NCI-H1436 (cell line): ENCODE measurements around the gene CYSTM1.

ENCODE experiments used
- DNase-seq: peaks from one replicate; lab custom pipeline; 2025; lab: John Stamatoyannopoulos, UW

CYSTM1 gene

DNA sequence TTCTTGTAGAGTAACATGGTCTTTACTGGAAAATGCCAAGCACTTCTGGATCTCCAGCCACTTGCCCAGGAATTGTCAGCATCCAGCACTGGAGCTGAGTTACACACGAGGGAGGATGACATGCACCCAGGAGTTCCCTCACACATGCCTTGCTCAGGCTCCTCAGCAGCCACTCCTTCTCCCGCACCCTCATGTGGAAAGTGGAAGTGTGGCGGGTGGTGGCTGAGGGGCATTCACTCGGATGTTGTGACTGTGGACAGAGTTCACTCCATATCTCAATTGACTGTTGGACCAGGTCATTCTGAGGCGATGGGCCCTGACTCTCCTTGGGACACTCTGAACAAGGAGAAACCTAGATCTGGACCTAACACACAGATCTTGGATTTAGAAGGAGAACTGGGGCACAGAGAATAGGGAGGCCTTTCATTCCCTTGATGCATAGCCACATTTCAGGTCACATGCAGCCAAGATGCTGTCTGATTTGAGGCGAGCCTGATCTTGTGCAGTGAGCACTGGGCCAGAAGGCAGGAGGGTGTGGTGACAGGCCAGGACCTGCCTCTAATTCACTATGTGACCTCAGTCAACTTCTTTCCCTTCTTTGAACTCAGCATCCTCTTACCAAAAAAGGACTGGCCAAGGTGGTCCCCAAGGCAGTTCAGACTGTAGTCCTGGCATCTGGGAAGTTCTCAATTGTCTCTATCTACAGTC is 62.1 kb downstream of the CYSTM1 start:
- DNase-seq, result no peak

DNA sequence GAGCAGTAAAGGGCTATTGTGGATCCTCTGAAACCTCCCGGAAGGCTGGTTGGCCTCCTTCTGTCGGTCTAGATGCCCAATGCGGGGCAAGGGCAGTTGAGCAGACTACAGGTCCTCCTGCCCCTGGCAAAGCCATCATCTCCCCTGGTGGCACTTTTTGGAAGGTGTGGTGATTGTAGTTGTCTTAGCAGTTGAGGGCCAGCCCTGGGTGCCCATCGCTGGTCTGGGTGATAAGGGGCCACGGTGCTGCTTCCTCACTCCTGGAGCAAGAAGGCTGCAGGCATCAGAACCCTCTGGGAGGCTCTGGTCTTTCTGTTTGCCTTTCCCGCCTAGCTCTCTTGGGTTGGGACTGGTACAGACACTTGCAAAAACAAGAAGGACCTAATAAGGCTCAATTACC is 63.8 kb downstream of the CYSTM1 start:
- DNase-seq, result no peak

DNA sequence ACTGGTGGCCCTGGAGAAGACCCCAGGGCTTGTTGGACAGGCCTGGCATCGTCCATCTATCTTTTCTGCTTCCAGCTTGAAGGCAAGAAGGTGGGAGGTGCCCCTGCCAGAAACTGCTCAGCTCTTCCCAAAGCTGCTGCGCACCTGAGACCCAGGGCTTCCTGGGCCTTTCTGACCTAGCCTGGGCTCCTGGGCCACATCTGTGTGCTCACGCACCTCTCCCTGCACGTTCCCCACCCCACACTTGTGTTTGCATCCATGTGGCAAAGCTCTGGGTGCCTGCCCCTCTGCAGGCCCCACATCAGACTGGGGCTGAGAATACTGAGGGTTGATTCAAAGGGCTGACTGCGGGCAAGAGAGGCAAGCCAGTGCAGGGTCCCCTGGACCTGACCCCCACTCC is 64.5 kb downstream of the CYSTM1 start:
- DNase-seq, result no peak

DNA sequence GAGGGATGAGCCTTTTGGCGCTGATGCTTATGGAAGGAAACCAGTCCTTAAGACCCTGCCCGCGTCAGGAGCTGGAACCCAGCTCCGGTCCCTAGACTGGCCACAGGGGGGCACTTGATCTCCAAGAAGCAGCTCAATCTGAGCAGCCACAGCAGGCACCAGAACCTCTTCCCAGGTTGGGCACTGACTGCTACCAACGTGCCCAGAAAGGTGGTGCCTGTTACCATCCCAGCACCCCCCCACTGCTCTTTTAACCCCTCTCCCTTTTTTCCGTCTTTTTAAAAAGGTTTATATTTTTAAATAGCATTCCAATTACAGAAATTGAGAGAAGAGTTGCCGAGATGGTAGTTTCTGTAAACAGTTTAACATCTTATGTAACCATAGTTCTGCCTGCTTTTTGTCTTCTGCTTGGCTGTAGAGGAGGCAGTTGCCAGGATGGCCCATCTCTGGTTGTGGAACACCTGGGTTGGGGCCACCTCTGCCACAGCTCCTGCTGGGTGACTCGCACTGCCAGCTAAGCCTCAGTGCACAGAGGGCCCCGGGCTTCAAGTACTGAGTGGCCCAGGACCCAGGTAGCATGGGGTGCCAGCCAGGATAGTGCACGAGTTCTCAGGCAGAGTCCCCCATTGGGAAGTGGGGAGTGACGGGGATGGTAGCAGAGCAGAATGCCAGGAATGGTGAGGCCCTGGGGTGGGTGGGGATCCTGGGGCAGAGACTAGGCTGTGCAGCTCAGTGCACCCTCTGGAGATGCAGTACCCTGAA is 65.1 kb downstream of the CYSTM1 start:
- peak; percentile 22 for DNase-seq

DNA sequence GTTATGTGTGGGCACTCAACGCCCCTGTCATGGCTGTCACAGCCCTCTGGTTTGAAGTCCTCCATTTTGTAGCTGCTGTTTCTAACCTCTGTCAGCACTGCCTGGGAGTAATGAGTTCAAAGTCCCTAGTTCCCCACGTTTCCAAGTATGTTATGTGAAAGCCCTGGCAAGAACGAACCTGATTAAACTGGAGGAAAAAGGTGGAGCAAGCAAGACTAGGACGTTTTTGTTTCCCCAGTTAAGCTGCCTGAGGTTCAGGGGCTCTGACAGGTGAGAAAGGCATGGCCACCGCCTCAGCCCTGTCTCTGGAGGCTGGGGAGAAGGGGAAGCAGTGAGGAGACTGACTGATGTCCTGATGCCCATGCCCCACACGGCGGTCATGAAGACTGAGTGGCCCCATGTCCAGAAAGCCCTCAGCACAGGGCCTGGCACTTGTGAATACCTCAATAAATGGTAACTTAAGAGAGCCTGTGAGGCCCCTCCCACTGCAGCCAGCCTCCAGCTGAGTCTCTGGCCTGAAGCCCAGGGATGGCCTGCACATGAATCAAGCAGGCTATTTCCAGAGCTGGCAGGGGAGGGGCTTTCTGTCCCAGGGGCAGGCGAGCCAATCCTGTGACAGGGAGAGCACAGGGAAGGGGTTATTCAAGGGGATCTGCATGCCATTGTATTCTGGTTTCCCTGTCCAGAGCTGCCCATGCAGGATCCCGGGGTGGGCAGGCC is 66.2 kb downstream of the CYSTM1 start:
- DNase-seq, result no peak

DNA sequence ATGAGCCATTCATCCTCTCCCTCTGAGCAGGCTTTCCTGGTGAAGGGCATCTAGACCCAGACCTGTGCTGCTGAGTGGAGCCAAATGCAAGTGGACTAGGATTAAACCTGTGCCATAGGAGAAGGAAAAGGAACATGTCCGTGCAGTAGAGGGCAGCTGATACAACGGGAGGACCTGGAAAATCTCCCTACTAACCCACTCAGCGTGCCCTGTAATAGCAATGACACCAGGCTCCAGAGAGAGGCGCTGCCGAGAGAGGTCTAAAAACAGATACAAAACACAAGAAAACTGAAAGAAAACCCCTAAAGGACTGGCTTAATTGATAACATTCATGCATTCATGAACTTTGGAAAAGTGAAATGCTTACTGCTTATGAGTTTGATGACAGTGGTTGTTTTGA is 67.1 kb downstream of the CYSTM1 start:
- no peak for DNase-seq

DNA sequence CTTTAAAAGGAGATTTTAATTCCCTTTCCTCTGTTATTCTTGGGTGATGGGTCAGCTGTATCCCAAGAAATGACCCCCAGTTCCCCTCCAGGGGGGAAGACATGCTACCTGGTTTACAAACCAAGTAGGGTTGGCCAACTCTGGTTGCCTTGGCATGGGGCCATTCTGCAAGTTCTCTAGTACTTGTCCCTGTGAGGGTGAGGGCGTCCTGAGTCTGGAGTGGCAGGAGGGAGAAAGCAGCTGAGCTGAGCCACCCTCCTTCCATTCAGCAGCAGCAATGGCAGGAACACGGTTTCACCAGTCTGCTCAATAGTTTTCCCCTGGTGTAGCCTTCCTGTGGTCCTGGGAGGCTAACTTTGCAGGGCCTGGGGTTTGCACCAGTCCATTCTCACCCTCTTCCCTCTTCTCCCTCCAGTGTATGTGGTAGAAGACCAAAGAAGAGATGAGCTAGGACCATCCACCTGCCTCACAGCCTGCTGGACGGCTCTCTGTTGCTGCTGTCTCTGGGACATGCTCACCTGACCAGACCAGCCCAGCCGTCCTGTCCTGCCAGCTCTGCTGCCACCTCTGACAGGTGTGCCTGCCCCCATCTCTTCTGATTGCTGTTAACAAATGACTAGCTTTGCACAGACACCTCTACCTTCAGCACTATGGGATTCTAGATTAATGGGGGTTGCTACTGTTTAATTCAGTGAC is 68.0 kb downstream of the CYSTM1 start:
- no peak for DNase-seq

DNA sequence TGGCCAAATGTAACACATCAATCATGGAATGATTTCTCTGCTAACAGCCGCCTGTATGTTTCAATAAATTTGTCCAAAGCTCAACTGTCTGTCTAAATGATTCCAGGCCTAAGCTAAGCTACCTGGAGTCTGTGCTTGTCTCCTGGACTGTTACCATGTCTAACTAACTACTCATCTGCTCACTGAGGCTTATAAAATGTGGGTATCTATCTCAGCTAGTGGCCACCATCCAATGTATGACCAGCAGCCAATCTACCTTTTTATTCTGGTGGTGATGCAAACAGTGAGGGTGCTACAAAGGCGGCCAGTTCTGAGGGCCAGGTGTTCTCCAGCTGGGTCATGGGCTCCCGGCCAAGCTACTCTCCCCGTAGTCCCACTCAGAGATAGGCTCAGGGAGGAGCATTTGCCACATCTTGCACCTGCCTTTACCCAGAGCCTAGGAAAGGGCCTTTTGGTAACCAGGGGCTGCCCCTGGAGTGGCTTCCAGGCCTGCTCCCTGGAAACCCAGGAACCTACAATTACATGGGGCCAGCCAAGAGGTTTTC is 68.8 kb downstream of the CYSTM1 start:
- no peak for DNase-seq

DNA sequence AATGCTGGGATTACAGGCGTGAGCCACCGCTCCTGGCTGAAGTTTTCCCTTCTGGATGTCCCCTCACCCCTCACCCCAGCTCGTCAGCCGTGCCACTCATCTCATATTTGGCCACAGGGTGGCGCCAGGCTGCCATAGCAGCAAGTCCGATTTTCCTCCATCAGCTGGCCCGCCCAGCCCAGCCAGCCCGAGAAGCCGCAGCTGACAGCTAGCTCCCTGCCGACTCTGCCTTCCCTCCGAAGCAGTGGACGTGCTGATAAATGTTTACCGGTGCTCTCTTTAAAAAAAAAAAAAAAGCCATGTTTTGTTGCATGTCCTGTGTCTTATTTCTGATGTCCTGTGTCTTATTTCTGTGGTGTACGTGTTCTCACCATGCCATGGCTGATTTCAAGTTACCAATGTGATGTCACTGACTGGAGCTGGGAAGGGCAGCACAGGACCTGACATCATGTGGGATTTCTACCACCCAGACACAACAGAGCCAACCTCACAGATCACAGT is 69.6 kb downstream of the CYSTM1 start:
- DNase-seq, result peak; percentile 63

DNA sequence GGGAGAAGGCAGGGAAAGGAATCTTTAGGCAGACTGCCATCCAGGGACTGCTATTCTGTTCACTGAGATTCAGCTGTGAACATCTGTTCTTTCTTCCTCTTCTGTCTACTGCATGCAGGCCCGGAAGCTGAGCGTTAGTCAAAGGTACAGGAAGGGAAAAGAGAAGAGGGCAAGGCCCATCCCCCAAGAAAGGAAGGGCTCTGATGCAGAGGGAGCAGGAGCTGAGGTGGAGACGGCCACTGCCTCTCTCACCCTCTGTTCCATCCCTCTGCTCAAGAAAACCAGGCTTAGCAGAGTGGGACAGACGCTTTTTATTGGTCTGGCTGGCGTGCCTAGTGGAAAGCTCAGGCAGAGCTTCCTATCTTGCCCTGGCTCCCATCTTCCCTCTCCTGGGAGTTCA is 70.4 kb downstream of the CYSTM1 start:
- DNase-seq, result no peak

DNA sequence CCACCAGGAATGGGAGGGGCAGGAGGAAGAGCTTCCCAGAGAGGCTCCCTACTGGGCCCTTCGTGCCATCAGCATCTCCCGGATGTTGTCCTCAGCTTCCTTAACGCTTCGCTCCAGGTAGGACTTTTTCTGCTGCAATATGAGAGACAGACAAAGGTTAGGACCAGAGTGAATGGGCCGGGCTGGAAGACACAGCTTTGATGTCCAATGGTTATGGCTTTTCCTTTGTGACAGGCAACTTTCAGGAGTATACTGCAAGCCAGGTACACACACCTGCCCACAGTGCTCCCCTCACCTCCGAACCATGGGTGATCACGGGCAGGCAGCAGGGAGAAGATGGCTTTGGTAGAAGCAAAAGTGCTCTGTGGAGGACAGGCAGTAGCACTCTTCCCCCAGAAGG is 70.9 kb downstream of the CYSTM1 start:
- no peak for DNase-seq

DNA sequence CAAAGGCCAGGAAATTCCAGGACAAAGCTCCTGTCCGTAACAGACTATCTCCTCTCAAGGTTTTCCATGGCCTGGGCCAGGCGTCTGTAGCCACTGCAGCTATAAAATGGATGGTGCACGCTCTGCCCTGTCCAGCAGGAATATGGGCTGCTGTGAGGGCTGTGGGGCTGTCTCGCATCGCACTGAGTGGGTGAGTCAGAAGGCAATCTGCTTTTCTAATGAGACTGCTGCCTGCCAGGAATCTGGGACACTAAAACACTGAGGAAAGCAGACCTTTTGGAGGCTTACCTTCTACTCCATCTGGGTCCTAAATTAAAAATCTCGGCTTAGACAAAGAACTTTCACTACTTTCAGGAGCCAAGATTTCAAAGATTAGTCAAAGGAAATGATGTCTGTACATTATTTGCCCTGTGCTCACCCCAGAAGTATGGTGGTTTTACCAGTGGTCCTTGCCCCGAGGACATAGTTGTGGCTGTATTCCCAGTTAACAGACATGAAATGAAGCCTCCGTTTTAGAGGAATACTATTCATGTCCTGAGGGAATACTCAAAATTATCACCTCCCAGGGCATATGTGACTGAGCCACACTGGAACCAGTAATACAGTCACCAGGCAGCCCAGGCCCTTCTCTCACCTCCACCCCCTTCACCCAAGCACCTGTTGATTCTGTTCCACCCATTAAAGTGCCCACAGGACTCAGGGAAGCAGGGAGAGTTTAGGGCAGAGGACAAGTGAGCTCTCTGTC is 71.6 kb downstream of the CYSTM1 start:
- no peak for DNase-seq

DNA sequence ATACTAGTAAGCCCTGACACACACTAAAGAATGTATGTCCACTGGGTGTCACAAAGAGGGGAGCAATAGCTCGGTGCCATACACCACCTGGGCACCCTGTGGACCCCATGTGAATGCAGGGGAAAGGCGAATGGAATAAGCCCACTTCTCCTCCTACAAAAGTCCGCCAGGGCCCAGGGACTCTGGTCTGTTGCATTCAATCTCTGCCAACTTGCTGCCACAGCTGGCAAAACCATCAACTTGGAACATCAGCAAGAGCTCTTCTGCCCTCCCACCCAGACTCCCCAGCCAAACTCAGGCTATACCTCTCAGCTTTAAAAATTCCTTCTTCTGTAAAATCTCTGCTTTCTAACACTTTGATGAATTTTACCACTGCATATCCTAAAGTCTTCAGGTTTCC is 73.4 kb downstream of the CYSTM1 start:
- DNase-seq, result no peak

DNA sequence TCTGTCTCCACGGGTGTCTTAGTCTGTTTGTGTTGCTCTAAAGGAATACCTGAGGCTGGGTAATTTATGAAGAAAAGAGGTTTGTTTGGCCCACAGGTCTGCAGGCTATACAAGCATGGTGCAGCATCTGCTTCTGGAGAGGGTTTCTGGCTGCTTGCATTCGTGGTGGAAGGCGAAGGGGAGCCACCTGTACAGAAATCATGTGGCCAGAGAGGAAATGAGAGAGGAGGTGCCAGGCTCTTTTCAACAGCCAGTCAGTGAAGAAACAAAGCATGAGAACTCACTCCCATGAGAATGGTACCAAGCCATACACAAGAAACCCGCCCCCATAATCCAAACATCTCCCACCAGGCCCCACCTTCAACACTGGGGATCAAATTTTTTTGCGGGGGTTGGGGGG is 74.5 kb downstream of the CYSTM1 start:
- DNase-seq, result no peak

DNA sequence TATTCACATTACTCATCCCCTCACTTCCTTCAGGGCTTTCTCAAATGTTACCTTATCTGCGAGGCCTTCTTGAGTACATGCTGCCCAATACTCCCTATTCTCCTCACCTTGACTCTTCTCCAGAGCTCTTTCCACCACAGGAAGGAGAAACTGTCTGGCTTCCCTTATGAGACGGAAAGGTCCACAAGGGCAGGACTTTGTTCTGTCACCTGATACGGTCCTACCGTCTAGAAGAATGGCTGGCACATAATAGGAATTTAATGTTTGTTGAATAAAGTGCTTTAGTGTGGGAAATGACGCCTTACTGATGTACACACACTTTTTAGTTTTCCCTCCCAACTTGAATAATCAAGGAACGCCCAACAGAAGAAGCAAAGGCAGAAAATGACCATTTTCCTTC is 75.4 kb downstream of the CYSTM1 start:
- no peak for DNase-seq

DNA sequence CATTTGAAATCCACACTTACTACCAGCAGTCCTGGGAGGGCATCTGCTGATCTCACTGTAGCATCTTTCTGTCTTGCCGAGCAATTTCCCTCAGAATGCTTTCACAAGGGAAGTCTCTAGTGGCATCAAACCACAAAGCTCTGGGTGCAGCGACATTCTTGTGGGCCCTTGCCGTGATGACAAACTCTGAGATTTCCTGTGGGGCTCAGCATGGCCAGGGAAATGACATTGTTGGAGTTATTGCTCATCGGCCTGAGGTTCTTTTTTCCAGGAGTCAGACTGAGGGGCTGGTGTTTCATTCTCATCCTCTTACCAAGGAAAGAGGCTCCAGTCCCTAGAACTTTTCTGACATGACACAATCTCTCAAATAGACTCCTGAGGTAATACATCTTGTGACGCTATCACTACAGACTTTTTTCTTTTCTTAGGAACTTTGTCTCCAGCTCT is 76.6 kb downstream of the CYSTM1 start:
- DNase-seq, result no peak

DNA sequence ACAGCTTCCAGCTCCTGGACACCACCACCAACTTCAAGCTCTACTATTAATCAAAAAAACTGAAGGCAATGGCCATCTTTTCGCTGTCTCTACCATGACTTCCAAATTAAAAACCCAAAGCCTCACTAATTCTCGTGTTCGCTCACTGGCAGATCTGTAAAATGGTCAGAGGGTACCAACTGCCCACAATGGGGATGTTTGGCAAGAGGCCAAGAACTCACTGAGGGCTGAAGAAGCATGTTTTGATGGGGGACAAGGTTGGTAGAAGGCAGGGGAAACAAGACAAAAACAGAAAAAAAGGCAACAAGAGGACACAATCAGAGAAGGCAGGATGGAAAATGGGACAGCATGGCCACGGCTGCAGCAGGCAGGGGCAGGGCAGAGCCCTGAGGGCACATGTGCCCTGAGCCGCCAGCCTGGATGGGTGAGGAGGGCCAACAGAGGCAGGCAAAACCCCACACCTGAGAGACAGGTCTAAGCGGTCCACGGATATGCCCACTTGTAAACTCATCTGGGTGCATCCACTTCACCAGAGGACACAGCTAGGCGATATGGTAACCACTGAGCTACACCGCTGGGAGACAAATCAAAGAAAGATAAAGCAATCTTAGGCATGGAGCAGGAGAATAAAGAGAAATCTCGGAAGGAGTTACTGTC is 77.6 kb downstream of the CYSTM1 start:
- no peak for DNase-seq

DNA sequence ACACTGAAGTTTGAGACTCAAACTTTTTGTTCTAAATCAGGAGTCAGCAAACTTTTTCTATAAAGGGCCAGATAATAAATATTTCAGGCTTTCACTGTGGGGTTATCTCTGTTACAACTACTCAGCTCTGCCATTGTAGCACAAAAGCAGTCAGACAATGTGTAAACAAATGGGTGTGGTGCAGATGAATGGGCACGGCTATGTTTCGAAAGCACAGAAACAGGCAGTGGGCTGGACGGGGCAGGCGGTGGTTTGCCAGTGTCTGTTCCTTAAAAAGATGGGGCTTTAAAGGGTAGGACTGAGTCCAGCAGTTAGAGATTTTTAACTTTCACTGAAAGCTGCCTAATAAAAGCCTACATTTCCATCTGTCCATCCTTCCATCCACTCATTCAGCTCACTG is 79.0 kb downstream of the CYSTM1 start:
- DNase-seq, result no peak

DNA sequence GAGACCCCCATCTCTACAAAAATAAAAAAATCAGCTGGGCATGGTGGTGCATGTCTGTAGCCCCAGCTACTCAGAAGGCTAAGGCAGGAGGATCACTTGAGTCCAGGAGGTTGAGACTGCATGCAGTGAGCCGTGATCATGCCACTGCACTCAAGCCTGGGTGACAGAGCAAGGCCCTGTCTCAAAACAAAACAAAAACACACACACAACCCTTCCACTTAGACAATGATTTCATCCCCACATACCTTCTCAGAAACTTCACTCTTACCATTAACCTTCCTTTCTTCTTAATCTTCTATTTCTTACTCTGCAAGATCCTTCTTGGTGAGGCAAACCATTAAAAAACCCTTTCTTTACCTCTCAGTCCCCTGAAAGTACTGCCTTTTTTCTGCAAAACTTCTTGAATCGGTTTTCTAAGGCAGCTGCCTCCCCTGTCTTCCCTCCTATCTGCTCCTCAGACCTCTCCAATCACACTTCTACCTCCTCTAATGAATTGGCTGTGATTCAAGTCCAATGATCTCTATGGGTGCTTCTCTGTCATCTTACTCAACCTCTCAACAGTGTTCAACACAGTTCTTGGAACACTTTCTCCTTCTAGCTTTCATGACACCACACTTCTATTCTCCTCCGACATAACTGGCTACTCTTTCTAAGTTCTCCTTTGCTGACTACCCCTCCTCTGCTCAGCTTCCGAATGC is 80.6 kb downstream of the CYSTM1 start:
- DNase-seq, result no peak

DNA sequence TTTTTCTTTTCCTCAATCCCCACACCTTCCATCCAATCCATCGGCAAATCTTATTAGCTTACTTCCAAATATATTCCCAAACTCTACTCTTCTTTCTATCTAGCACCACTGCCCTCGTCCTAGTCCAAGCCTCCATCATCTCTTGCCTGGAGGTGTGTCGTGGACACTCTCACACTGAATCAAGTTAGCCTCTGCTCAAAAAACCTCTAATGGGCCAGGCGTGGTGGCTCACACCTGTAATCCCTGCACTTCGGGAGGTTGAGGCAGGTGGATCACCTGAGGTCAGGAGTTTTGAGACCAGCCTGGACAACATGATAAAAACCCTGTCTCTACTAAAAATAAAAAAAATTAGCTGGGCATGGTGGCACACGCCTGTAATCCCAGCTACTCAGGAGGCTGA is 81.7 kb downstream of the CYSTM1 start:
- DNase-seq, result no peak
